A549 (cell line): Measurements from ENCODE around the gene COBLL1.

Experiments used
- CHD2 ChIP-seq: fragments of 150-350 bp; IDR thresholded peaks from 2 replicates; pipeline ENCODE4 v1.6.1; 2014; ENCODE audit warnings: low read length; ENCODE audit not compliant: partially characterized antibody
- CTCF ChIP-seq: fragments of >200 bp; sonication (Bioruptor Twin); formaldehyde crosslinking; IDR thresholded peaks from 3 replicates; pipeline ENCODE4 v1.5.1; 2016
- E2F6 ChIP-seq: IDR thresholded peaks from 2 replicates; pipeline ENCODE4 v1.6.1; 2012; ENCODE audit warnings: low read depth, borderline replicate concordance
- EP300 ChIP-seq, 2 experiments: fragments of >200 bp; sonication (Bioruptor Twin); formaldehyde crosslinking; IDR thresholded peaks; 2 replicates in 1 of 2; 3 replicates in 1 of 2; pipeline ENCODE4 v1.6.1; 2016 to 2017
- ESRRA ChIP-seq: fragments of 150-350 bp; IDR thresholded peaks from 2 replicates; pipeline ENCODE4 v1.6.1; 2014; ENCODE audit warnings: mild to moderate bottlenecking, low read length, borderline replicate concordance
- MAFK ChIP-seq: fragments of 450-650 bp; IDR thresholded peaks from 2 replicates; pipeline ENCODE4 v1.6.1; 2014; ENCODE audit not compliant: partially characterized antibody
- MAX ChIP-seq: IDR thresholded peaks from 2 replicates; pipeline ENCODE4 v1.6.1; 2012
- MYC ChIP-seq: IDR thresholded peaks from 2 replicates; pipeline ENCODE4 v1.6.1; 2012; ENCODE audit warnings: mild to moderate bottlenecking, inconsistent platforms, low read length, improper control_type of control experiment, borderline replicate concordance
- NFE2L2 ChIP-seq: fragments of 150-350 bp; conservative IDR thresholded peaks from 2 replicates; pipeline ENCODE4 v1.6.1; 2014; ENCODE audit warnings: low read length
- POLR2A ChIP-seq: IDR thresholded peaks from 2 replicates; pipeline ENCODE4 v1.6.1; 2012; ENCODE audit warnings: mild to moderate bottlenecking, low read length
- POLR2AphosphoS2 ChIP-seq: conservative IDR thresholded peaks from 2 replicates; pipeline ENCODE4 v1.6.1; 2012; ENCODE audit warnings: low read length, improper control_type of control experiment, inconsistent platforms
- REST ChIP-seq: fragments of 200-600 bp; sonication (generic); IDR thresholded peaks from 2 replicates; pipeline ENCODE4 v1.6.1; 2016; ENCODE audit warnings: antibody characterized with exemption, mild to moderate bottlenecking, moderate library complexity
- SMC3 ChIP-seq: fragments of >200 bp; sonication (Bioruptor Twin); formaldehyde crosslinking; IDR thresholded peaks from 3 replicates; pipeline ENCODE4 v1.6.1; 2018; ENCODE audit warnings: inconsistent platforms

- TF ChIP-seq CHD2: no peak
- no peak for TF ChIP-seq CTCF
- no peak for TF ChIP-seq POLR2A
- no peak for TF ChIP-seq MYC
- no peak for TF ChIP-seq MAX
- TF ChIP-seq E2F6: no peak
- TF ChIP-seq REST: no peak
- no peak for TF ChIP-seq NFE2L2
- no peak for TF ChIP-seq POLR2AphosphoS2
- no peak for TF ChIP-seq EP300 (IDR thresholded peaks at IDR 0.05)
- no peak for TF ChIP-seq SMC3
- TF ChIP-seq MAFK: no peak
- no peak for TF ChIP-seq ESRRA
Observed at GRCh38 chr2:164835302-164835701, 6.3 kb downstream of the COBLL1 start.
